WTC11 (cell line): ENCODE results near the gene PHF1. TPM values are rescaled to one million over a fixed set of nuclear protein-coding genes. Genes with fewer than 3 reads are reported as not detected.

Experiments used
- ATAC-seq: fragments of 200-7000 bp; cut with Tn5 transposase; 2 replicates; pipeline ENCODE4 v1.10.0; 2021; ENCODE audit warnings: mild to moderate bottlenecking, moderate library complexity
- CTCF ChIA-PET: fragments of 300-600 bp; sonication (Branson Sonifier 250); formaldehyde crosslinking; loops from one replicate; lab custom pipeline; 2021; ENCODE audit warnings: antibody characterized with exemption; lab: Charles Lee
- POLR2A ChIA-PET: fragments of 350-600 bp; sonication (Branson Sonifier 250); formaldehyde crosslinking; loops from one replicate; lab custom pipeline; 2021; ENCODE audit warnings: antibody characterized with exemption; lab: Charles Lee
- DNase-seq: peaks from one replicate; pipeline ENCODE4 v3.0.0; 2021; ENCODE audit warnings: low spot score
- H3K27ac Mint-ChIP-seq: 2 replicates; pipeline ENCODE4 v1.8.0; 2021; ENCODE audit warnings: mixed read lengths
- H3K27me3 Mint-ChIP-seq: 2 replicates; pipeline ENCODE4 v1.8.0; 2021; ENCODE audit warnings: low read depth, mild to moderate bottlenecking, moderate library complexity, mixed read lengths
- H3K36me3 Mint-ChIP-seq: 2 replicates; pipeline ENCODE4 v1.8.0; 2021; ENCODE audit warnings: mixed read lengths
- H3K4me1 Mint-ChIP-seq: 2 replicates; pipeline ENCODE4 v1.8.0; 2022; ENCODE audit warnings: mixed read lengths
- H3K4me3 Mint-ChIP-seq: 2 replicates; pipeline ENCODE4 v1.8.0; 2021; ENCODE audit warnings: mild to moderate bottlenecking, moderate library complexity, mixed read lengths
- H3K9me3 Mint-ChIP-seq: 2 replicates; pipeline ENCODE4 v1.8.0; 2021; ENCODE audit warnings: mixed read lengths
- GABPB1 ChIP-seq: sonication (generic); formaldehyde crosslinking; IDR thresholded peaks from 2 replicates; pipeline ENCODE4 v1.8.1; 2023; ENCODE audit warnings: mild to moderate bottlenecking, missing genetic modification reagents
- KAT7 ChIP-seq: sonication (generic); formaldehyde crosslinking; IDR thresholded peaks from 2 replicates; pipeline ENCODE4 v1.8.1; 2023; ENCODE audit warnings: missing genetic modification reagents, mild to moderate bottlenecking, borderline replicate concordance
- SP1 ChIP-seq: sonication (generic); formaldehyde crosslinking; conservative IDR thresholded peaks from 2 replicates; pipeline ENCODE4 v1.8.1; 2022; ENCODE audit warnings: missing genetic modification reagents
- total RNA-seq: library from RNA; stranded (reverse); gene quantifications from 3 replicates; pipeline ENCODE4 v1.2.3, GENCODE V29; 2021
- TF ChIP-seq, protein P1 (sequence below): sonication (generic); formaldehyde crosslinking; IDR thresholded peaks from 2 replicates; pipeline ENCODE4 v1.8.1; 2023; ENCODE audit warnings: mild to moderate bottlenecking, moderate library complexity, missing genetic modification reagents
- TF ChIP-seq, protein P2 (sequence below): sonication (generic); formaldehyde crosslinking; IDR thresholded peaks from 2 replicates; pipeline ENCODE4 v1.8.0; 2022; ENCODE audit warnings: mild to moderate bottlenecking, missing genetic modification reagents
- TF ChIP-seq, protein P3 (sequence below): fragments of 200-600 bp; IDR thresholded peaks from 2 replicates; pipeline ENCODE4 v1.8.0; 2022; ENCODE audit warnings: antibody characterized with exemption
- TF ChIP-seq, protein P4 (sequence below): sonication (generic); formaldehyde crosslinking; IDR thresholded peaks from 2 replicates; pipeline ENCODE4 v1.8.0; 2022; ENCODE audit warnings: missing genetic modification reagents
- TF ChIP-seq, protein P5 (sequence below): sonication (generic); formaldehyde crosslinking; IDR thresholded peaks from 2 replicates; pipeline ENCODE4 v1.8.0; 2022; ENCODE audit warnings: mild to moderate bottlenecking, missing genetic modification reagents
- TF ChIP-seq, protein P6 (sequence below): sonication (generic); formaldehyde crosslinking; IDR thresholded peaks from 2 replicates; pipeline ENCODE4 v1.8.1; 2023; ENCODE audit warnings: mild to moderate bottlenecking, missing genetic modification reagents, borderline replicate concordance

Gene PHF1
- total RNA-seq, 1 experiment from 2014 or later, result 63.6 TPM

DNA sequence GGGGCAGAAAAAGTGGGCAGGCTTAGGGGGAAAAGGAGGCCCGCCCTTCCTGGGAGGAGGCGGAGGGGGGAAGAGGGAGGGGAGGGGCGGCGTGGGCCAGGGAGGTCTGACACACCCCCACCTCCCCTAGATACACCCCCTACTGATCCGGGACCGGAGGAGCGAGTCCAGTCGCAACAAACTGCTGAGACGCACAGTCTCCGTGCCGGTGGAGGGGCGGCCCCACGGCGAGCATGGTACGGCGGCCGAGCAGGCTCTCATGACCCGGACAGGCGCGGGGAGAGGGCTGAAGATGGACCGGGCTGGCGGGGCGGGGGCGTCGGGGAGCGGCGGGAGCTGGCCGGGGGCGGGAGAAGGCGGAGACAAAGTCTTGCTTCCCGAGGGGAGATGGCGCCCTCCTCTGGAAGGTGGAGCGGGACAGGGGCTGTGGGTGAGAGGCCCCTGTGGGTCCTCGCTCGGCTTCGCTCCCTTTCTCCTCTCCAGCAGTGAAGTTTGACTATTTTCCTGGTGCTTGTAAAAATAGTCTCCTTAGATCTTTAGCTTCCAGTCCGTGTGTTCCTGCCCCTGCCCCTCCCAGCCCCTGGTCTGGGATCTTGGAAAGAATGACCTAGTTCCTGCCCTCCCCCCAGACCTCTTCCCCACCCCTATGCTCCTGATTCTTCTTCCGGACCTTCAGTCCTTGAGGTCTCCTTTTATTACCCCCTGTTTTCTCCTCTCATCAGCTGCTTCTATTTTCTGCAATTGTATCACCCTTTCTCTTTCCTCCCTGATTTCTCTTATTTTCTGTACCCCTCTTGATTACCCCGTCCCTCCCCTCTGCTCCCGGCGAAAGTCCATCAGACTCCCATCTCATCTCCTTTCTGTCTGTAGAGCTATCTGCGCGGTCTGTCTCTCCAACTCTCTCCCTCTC lies 15.1 kb downstream of the PHF1 start:
- Mint-ChIP-seq H3K36me3 (peaks cover 13% of the 10 kb centered on the region), H3K27me3 (no peaks in the 10 kb centered on the region; the same call in 1 of the 2 replicates), H3K27ac (peak overlapping the region; percentile 93), H3K9me3 (no peaks in the 10 kb centered on the region), H3K4me1 (peaks cover 74% of the 10 kb centered on the region), H3K4me3 (peak overlapping the region; percentile 85)
- DNase-seq (peak; percentile 93), ATAC-seq (peak; percentile 76)
- ChIA-PET CTCF (interaction anchor here (0.6 to 2.7 kb wide), 26 partner anchors 8 to 1905 kb away, joined by 3 to 21 read pairs (median 4); partner anchors contain the start of genes B3GALT4, BAK1, CUTA and KIFC1), POLR2A (interaction anchor here (0.7 to 1.3 kb wide), 5 partner anchors 8 to 108 kb away, joined by 3 to 6 read pairs (median 3); partner anchors contain the start of genes CUTA, ZBTB22 and ZBTB9)
- TF ChIP-seq, protein P1, sequence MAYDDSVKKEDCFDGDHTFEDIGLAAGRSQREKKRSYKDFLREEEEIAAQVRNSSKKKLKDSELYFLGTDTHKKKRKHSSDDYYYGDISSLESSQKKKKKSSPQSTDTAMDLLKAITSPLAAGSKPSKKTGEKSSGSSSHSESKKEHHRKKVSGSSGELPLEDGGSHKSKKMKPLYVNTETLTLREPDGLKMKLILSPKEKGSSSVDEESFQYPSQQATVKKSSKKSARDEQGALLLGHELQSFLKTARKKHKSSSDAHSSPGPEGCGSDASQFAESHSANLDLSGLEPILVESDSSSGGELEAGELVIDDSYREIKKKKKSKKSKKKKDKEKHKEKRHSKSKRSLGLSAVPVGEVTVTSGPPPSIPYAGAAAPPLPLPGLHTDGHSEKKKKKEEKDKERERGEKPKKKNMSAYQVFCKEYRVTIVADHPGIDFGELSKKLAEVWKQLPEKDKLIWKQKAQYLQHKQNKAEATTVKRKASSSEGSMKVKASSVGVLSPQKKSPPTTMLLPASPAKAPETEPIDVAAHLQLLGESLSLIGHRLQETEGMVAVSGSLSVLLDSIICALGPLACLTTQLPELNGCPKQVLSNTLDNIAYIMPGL (CRISPR knock-in tag), result 0 out of 2 replicates have a peak, but pooled peaks have one; percentile 44
- TF ChIP-seq SP1 (CRISPR knock-in tag) (peak; percentile 80), KAT7 (0 out of 2 replicates have a peak, but pooled peaks have one; percentile 43), GABPB1 (peak; percentile 56; the same call in 1 of the 2 replicates)
- TF ChIP-seq, protein P2, sequence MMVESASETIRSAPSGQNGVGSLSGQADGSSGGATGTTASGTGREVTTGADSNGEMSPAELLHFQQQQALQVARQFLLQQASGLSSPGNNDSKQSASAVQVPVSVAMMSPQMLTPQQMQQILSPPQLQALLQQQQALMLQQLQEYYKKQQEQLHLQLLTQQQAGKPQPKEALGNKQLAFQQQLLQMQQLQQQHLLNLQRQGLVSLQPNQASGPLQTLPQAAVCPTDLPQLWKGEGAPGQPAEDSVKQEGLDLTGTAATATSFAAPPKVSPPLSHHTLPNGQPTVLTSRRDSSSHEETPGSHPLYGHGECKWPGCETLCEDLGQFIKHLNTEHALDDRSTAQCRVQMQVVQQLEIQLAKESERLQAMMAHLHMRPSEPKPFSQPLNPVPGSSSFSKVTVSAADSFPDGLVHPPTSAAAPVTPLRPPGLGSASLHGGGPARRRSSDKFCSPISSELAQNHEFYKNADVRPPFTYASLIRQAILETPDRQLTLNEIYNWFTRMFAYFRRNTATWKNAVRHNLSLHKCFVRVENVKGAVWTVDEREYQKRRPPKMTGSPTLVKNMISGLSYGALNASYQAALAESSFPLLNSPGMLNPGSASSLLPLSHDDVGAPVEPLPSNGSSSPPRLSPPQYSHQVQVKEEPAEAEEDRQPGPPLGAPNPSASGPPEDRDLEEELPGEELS, result peak; percentile 38; the same call in 1 of the 2 replicates
- TF ChIP-seq, protein P3, sequence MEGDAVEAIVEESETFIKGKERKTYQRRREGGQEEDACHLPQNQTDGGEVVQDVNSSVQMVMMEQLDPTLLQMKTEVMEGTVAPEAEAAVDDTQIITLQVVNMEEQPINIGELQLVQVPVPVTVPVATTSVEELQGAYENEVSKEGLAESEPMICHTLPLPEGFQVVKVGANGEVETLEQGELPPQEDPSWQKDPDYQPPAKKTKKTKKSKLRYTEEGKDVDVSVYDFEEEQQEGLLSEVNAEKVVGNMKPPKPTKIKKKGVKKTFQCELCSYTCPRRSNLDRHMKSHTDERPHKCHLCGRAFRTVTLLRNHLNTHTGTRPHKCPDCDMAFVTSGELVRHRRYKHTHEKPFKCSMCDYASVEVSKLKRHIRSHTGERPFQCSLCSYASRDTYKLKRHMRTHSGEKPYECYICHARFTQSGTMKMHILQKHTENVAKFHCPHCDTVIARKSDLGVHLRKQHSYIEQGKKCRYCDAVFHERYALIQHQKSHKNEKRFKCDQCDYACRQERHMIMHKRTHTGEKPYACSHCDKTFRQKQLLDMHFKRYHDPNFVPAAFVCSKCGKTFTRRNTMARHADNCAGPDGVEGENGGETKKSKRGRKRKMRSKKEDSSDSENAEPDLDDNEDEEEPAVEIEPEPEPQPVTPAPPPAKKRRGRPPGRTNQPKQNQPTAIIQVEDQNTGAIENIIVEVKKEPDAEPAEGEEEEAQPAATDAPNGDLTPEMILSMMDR, result 0 out of 2 replicates have a peak, but pooled peaks have one; percentile 23
- TF ChIP-seq, protein P4, sequence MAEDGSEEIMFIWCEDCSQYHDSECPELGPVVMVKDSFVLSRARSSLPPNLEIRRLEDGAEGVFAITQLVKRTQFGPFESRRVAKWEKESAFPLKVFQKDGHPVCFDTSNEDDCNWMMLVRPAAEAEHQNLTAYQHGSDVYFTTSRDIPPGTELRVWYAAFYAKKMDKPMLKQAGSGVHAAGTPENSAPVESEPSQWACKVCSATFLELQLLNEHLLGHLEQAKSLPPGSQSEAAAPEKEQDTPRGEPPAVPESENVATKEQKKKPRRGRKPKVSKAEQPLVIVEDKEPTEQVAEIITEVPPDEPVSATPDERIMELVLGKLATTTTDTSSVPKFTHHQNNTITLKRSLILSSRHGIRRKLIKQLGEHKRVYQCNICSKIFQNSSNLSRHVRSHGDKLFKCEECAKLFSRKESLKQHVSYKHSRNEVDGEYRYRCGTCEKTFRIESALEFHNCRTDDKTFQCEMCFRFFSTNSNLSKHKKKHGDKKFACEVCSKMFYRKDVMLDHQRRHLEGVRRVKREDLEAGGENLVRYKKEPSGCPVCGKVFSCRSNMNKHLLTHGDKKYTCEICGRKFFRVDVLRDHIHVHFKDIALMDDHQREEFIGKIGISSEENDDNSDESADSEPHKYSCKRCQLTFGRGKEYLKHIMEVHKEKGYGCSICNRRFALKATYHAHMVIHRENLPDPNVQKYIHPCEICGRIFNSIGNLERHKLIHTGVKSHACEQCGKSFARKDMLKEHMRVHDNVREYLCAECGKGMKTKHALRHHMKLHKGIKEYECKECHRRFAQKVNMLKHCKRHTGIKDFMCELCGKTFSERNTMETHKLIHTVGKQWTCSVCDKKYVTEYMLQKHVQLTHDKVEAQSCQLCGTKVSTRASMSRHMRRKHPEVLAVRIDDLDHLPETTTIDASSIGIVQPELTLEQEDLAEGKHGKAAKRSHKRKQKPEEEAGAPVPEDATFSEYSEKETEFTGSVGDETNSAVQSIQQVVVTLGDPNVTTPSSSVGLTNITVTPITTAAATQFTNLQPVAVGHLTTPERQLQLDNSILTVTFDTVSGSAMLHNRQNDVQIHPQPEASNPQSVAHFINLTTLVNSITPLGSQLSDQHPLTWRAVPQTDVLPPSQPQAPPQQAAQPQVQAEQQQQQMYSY (CRISPR knock-in tag), result no peak
- TF ChIP-seq, protein P5, sequence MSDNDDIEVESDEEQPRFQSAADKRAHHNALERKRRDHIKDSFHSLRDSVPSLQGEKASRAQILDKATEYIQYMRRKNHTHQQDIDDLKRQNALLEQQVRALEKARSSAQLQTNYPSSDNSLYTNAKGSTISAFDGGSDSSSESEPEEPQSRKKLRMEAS (CRISPR knock-in tag), result peak; percentile 31; the same call in 1 of the 2 replicates
- TF ChIP-seq, protein P6, sequence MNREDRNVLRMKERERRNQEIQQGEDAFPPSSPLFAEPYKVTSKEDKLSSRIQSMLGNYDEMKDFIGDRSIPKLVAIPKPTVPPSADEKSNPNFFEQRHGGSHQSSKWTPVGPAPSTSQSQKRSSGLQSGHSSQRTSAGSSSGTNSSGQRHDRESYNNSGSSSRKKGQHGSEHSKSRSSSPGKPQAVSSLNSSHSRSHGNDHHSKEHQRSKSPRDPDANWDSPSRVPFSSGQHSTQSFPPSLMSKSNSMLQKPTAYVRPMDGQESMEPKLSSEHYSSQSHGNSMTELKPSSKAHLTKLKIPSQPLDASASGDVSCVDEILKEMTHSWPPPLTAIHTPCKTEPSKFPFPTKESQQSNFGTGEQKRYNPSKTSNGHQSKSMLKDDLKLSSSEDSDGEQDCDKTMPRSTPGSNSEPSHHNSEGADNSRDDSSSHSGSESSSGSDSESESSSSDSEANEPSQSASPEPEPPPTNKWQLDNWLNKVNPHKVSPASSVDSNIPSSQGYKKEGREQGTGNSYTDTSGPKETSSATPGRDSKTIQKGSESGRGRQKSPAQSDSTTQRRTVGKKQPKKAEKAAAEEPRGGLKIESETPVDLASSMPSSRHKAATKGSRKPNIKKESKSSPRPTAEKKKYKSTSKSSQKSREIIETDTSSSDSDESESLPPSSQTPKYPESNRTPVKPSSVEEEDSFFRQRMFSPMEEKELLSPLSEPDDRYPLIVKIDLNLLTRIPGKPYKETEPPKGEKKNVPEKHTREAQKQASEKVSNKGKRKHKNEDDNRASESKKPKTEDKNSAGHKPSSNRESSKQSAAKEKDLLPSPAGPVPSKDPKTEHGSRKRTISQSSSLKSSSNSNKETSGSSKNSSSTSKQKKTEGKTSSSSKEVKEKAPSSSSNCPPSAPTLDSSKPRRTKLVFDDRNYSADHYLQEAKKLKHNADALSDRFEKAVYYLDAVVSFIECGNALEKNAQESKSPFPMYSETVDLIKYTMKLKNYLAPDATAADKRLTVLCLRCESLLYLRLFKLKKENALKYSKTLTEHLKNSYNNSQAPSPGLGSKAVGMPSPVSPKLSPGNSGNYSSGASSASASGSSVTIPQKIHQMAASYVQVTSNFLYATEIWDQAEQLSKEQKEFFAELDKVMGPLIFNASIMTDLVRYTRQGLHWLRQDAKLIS, result no peak
